HPDE6-E6E7 (cell line): Measurements from ENCODE around the gene LDLRAD3.
A peak's percentile ranks its signal among the peaks of the same experiment; 100 is the strongest.
"Not testable (repeated sequence)": the region's sequence is repeated elsewhere in the genome, so short reads cannot be mapped to it uniquely, and the experiment has no call there.

Source experiments
- DNase-seq: peaks from one replicate; pipeline ENCODE4 v3.0.0; 2011; ENCODE audit warnings: missing footprints; ENCODE audit errors: extremely low spot score

LDLRAD3 gene

DNA sequence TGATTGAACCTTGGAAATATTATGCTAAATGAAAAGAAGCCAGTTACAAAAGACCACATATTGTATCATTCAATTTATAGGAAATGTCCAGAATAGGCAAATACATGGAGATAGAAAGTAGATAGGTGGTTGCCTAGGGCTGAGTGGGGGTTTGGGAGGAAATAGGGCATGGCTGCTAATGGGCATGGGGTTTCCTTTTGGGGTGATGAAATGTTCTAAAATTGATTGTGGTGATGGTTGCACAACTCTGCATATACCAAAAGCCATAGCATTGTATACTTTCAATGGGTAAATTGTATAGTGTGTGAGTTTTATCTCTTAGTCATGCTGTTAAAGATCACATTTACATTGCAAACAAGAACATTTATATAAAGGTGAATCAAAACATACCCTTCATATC lies 48.7 kb downstream of the LDLRAD3 start:
- no peak for DNase-seq

DNA sequence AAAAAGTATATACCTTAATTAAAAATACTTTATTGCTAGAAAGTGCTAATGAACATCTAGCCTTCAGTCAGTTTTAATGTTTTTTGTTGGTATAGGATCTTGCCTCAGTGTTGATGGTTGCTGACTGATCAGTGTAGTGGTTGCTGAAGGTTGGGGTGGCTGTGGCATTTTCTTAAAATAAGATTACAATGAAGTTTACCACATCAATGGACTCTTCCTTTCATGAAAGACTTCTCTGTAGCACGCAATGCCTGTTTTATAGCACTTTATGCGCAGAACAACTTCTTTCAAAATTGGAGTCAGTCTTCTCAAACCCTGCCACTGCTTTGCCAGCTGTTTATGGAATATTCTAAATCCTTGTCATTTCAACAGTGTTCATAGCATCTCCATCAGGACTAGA lies 50.6 kb downstream of the LDLRAD3 start:
- DNase-seq: no peak

DNA sequence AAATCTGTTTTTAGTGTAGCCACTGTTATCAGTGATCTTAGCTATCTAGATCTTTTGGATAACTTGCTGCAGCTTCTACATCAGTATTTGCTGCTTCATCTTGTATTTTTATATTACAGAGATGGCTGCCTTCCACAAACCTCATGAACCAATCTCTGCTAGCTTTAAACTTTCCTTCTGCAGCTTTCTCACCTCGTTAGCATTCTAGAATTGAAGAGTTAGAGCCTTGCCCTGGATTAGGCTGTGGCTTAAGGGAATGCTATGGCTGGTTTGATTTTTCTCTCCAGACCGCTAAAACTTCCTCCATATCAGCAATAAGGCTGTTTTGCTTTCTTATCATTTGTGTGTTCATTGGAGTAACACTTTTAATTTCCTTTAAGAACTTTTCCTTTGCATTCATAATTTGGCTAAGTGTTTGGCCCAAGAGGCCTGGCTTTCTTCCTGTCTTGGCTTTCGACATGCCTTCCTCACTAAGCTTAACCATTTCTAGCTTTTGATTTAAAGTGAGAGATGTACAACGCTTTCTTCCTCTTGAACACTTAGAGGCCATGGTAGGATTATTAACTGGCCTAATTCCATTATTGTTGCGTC lies 51.9 kb downstream of the LDLRAD3 start:
- DNase-seq: no peak

DNA sequence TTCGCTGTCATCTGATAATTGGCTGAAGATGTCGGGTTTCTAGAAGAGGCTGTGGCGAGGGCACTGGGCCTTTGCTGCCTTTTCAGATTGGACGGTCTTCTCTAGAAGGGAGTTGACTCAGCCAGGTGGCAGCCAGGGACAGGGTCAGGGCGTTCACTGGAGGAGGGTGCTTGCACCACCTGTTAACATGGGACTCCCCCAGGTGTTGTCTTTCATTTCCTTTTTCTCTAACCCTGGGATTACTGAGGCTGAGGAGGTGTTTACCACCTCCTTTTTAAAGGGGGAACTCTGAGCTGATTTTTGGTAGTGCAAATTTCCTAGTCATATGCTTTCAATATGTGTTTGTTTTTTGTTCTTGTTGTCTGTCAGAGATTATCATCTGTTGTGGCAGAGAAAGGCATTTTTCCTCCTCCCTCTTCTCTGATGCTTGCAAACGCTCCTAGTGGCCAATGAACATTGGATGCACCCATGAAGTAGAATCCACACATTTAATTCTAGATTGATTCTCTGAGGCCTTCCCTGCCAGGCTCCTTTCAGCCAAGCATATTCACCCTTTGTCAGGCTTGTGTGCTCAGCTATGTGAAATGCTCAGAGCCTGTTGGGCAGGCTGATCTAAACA lies 54.1 kb downstream of the LDLRAD3 start:
- DNase-seq: no peak

DNA sequence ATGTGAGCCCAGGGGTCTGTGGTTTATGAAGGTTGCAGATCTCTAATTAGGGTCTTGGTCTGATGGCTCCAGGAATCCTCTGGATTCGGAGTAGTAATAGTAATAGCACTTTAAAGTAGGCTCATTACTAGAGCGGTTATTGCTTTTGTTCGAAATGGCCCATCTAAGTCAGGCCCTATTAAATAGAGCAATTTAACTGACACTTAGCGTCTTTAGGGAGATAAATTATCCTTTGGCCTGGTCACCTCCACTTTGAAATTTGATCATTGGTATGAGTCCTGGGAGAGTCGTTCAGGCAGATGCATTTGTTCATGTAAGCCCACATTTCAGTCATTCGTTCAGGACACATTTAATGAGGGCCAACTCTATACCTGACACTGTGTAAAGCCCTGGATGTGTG lies 54.8 kb downstream of the LDLRAD3 start:
- DNase-seq: no peak

DNA sequence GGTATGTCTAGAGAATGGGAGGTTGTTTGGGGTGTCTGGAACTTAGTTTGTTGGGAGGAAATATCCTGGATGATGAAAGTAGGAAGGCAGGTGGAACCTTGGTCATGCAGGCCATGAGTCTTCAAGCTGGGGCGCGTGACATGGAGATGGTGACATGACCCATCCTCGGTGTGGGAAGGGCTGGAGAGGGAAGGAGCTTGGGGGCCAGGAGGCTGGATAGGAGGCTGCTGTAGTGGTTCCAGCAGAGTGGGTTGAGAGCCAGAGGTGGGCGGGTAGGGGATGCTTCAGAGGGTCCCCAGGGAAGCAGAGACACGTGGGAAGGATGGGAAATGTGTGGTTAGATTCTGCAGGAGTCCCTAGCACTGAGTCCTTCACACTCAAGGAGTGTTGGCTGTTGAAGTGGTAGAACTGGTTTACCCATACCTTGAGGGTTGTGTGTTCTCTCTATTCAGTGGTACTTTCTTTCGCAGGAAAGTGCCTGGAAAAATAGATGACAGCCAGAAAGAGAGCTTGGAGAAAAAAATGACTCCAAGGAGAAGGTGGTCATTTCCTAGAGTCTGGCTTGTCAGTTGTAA lies 56.8 kb downstream of the LDLRAD3 start:
- peak; percentile 40 for DNase-seq

DNA sequence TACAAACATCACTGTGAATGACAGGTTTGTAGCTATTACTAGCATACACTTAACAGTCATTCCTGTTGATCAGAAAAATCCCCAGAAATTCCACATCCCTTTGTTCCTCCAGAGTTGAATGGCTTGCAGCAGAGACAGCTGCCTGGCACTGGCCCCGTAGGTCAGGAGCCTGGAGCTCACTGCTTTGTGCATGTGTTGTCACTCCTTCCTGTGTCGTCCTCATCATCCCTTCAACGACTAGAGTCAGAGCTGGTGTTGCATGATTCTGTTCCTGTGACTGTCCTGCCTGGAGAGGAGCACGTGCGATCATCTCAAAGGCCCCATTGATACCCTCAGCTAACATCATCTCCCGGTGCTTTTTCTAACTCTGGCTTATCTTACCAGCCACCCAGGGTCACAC lies 58.3 kb downstream of the LDLRAD3 start:
- DNase-seq: no peak

DNA sequence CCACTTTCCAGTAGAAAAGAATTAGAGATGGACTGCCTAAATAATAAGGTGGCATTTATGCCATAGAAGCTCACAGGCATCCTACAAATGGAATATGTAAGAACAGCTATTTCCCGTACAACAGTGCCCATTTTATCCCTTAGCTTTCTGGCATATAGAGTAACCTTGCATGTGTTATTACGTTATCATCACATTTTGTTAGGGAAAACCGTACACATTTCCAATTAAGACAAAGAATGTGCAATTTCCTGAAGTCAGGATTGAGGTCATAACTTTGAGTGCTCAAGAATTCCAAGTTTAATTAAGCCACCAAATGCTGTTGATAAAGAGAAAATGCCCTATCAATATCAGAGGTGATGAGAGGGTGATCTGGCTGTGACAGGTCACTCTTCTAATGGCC lies 58.9 kb downstream of the LDLRAD3 start:
- DNase-seq: no peak

DNA sequence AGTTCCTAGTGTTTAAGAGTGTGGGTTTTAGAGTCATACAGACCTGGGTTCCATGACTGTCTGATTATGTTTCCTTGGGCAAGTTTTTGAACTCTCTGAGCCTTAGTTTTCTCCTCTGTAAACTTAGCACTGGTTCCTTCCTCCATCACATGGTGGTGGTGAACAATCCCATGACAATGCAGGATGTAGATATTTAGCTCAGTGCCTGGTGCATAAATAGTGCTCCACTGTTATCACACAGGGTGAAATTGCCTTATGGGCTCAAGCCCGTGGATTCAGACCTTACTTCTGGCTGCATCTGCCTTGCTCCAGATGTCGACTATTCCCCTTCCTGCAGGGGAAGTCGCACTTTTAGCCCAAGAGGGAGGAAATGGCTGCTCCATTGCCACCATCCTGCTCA lies 62.7 kb downstream of the LDLRAD3 start:
- DNase-seq: no peak

DNA sequence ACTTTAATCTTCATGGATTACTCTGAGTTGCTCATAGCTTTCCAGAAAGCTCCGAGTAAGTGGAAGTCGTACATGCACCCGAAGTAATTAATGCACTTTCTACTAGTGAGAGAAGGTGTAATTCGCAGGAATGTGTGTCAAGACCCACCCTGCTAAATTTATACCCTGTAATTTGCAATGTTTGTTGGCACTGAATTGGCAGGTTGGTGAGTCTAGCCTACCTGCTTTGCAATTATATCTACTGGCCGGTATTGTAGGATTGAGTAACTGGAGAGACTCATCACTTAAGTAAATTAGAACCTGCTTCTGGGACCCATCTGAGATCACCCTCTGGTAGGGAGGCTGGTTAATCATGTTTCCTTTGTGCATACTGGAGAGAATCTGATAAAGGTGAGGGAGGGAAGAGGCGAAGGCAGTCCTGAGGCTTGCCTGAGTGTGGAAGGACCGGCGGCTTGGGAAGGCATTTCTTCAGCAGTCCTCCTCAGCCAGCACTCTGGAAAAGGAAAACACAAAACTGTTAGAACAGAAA lies 63.3 kb downstream of the LDLRAD3 start:
- peak; percentile 17 for DNase-seq

DNA sequence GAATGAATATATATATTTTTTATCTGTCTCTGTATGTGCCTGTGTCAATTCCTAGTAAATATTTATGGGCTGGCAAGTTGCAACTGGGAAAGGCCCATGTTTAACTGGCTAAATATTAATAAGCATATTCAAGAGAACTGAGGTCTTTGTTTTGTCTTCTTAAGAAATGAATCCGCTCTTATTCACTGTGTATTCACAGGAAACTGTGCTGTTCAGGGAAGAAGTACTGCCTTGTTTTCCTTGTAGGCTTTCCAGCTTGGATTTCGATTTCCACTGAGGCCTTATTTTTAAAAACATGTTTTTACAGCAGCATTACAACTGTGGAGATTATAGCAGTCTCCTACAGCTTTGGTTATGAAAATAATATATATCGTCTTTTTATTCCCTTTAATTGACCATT lies 64.7 kb downstream of the LDLRAD3 start:
- no peak for DNase-seq

DNA sequence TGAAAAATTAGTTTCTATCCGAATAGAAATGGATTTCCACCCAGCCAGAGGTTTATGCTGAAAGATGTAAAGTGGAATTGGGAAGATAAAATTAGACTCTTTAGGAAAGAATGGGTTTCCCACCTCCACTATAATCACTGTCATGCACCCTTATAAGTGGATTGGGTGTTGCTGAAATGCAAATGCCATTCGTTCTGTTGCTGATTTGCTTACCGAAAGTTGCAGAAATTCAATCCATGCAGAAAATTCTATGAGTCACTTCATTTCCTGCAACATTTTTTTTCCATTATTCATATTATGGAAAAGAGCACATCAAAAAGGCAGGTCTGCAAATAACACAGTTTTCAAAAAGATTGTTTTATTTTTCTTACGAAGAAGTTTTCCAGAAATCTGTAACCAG lies 65.6 kb downstream of the LDLRAD3 start:
- peak; percentile 29 for DNase-seq

DNA sequence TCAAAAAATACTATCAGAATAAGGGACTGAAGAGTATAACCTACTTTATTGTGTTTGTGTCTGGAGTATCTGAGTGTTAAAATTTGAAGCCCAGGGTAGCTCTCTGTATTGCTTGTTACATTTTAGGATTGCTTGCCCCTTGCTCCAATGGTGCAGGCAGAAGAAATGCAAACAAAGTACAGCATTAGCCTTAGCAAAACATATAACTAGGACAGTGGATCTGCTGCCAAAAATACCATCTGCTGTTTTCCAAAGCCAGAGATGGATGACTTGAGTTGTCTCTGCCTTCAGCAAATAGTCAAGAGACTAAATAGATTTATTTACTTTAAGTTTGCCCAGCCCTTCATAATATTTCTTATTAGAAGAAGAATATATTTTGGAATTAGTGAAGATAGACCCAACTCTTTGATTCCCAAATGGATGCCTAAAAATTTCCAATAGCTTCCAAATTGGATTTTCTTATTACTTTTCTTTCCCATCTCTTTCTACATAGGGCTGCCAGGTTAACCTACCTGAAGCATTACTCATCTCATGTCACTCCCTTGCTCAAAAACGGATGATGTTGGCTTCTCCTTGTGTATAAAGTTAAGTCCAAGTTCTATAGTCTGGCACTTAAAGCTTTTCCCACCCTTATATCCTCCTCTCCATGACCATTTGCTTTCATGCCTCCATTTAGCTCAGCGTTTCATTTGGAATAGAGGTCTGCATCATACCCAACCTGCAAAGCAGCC lies 66.3 kb downstream of the LDLRAD3 start:
- DNase-seq: no peak

DNA sequence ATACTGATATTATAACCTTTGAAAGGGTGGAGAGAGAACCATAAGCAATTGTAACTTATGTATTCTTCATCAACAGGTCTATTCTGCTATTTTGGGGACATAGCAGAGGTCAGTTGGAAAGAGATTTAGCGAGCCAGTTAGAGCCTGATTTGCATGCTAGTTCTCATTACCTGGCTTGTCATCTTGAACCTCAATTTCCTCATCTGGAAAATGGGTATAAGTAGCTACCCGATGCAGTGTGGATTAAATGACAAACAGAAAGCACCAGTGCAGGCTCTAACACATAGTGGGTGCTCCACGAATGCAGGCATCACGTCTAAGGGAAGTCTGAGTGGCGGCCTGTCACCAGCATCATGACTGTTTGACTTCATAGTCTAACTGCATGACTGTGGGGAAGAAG lies 67.7 kb downstream of the LDLRAD3 start:
- DNase-seq: no peak

DNA sequence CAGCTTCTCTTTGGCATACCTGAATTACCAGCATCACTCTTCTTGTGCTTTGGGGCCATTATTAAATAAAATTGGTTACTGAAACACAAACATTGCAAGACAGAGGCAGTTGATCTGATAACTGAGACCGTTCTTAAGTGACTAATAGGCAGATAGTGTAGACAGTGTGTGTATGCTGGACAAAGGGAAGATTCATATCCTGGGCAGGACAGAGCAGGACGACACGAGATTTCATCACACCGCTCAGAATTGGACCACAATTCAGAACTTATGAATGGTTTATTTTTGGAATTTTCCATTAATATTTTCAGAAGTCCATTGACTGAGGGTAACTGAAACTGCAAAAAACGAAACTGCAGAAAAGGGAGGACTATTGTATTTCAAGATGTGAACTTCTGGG lies 68.6 kb downstream of the LDLRAD3 start:
- no peak for DNase-seq

DNA sequence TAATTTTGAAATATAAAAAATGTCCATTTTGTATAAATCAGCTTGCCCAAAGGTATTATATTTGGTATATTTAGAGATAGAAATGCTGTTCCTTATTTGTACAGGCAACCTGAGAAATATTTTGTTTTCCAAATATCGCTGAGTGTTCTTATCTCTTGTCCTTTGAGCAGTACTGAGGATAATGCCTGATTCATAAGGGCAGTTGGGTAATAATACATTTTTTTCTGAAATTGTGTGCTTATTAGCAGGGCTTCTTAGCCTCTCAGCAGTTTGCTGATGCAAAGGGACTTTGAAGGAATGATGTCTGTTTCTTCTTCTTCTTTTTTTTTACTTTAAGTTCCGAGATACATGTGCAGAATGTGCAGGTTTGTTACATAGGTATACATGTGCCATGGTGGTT lies 69.1 kb downstream of the LDLRAD3 start:
- no peak for DNase-seq

DNA sequence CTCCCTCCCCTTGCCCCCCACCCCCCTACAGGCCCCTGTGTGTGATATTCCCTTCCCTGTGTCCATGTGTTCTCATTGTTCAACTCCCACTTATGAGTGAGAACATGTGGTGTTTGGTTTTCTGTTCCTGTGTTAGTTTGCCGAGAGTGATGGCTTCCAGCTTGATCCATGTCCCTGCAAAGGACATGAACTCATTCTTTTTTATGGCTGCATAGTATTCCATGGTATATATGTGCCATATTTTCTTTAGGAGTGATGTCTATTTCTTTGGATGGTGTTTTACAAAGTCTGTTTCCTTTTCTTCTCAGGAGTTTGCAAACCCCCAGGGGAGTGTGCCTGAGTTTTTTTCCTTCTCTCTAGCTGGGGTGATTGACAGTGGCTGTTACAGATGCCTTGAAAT lies 69.6 kb downstream of the LDLRAD3 start:
- DNase-seq: not testable (repeated sequence)

DNA sequence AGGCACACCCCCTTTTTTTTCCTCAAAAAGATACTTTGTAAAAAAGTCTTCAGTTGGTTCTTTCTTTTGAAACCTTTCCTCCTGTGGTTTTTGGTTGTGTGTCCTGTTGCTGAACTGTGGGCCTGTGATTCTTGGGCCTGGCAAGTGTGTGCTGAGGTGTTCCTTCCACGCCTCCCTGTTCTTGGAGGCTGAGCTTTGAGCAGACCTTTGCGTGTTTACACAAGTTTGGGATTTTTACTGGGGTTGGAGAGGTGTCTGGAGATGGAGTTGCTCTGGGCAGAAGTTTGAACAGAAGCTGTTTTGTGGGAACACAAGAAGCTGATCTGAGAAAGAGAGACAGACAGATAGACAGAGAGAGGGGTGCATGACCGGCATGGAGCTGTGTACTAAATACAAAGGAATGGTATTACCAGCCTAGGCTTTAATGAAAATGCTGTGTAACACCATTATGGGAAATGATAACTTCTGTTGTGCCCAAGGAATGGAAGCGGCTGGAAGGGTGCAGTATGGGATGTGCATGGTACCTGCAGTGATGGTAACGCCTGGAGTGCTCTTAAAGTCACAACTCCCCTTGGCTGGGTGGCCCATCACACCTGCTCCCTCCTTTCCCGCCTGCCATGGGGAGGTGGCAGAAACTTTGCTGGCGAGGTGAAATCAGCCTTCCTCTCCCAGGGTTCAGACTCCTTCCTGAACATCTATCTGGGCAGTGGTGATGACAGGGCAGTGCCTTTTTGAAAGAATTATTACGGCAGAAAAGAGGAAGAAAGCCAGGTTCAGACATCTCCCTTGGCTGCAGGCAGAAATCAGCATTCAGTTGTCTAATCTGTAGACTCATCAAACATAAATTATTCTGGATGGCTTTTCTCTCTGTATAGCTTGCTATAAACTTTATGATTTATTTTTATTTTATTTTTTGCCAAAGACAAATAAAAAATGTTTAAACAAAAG lies 70.4 kb downstream of the LDLRAD3 start:
- no peak for DNase-seq

DNA sequence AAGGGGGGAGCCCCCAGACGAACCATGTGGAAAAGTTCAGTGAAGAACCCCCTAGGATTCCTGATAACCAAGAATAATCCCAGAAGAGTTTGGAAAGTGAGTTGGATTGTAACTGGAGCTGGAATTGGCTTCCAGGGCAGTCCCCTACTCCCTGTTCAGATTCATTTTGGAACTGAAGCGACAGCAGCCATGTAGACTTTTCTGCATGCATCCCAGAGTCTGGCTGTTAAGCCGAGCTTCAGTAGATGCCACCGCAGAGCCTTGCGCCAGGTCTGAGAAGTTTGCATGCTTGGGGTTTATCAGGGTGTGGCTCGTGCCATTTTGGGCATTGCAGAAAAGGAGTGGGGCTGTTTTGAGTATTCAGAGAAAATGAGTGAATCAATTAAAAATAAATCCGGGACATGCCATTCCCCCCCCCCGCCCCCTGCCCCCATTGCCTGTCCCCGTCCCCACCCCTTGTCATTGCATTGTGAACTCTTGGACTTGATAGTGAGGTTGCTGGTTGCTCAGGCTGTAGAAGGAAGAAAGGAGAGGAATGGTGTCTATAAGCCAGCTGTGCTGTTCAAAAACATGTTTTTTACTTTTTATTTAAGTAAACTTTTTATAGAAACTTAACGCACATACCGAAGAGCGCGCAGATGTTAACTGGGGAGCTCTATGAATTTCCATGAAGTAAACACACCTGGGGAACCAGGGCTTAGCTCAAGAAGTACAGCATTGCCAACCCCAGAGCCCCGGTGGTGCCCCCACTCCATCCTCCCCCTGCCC lies 71.2 kb downstream of the LDLRAD3 start:
- no peak for DNase-seq

DNA sequence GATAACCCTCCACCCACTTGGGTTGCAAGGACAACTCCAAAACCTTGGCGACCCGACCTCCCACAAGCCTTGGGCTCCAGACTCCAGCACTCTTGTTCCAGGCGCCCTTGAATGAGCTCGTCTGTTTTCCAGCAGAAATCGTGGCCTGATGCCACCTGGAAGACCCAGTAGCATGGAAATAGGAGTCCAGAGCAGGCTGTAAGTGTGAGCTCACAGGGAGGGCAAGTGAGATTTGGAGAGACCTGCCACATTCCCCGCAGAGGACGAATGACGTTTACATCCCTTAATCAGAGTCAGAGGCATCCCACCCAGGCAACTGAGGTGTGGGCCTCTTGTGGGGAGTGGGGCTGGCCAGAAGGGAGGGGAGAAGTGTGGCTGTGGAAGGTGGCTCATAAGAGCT lies 71.9 kb downstream of the LDLRAD3 start:
- no peak for DNase-seq

DNA sequence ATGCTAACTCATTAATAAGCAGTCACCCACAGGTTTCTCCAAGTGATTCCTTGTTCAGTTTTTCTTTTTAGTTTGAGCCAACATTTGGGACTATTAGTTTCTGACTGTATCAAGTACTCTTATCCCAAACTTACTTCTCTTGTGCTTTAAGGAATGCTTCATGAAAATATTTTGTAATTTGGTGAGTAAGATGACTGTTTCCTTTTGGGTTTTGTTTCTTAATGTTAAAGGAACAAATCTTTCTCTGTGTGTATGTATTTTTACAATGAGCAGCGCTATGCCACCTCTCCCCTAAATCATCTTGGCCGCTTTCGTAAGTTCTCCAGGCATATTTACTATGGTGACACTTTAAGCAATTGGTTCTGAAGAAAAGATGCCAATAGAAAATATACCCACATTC lies 72.4 kb downstream of the LDLRAD3 start:
- DNase-seq: no peak
